GM21390 (cell line): Measurements from ENCODE around the gene PCSK5.
"Not testable (repeated sequence)": the region's sequence is repeated elsewhere in the genome, so short reads cannot be mapped to it uniquely, and the experiment has no call there.

ENCODE experiments used
- ATAC-seq: cut with Tn5 transposase; IDR thresholded peaks from one replicate; pipeline ENCODE4 v1.9.1; 2021; ENCODE audit not compliant: unreplicated experiment

The PCSK5 gene

GRCh38 chr9:76296561-76297310 is 406.3 kb downstream of the PCSK5 start:
- no peak for ATAC-seq

GRCh38 chr9:76297721-76298239 is 407.3 kb downstream of the PCSK5 start:
- no peak for ATAC-seq

DNA sequence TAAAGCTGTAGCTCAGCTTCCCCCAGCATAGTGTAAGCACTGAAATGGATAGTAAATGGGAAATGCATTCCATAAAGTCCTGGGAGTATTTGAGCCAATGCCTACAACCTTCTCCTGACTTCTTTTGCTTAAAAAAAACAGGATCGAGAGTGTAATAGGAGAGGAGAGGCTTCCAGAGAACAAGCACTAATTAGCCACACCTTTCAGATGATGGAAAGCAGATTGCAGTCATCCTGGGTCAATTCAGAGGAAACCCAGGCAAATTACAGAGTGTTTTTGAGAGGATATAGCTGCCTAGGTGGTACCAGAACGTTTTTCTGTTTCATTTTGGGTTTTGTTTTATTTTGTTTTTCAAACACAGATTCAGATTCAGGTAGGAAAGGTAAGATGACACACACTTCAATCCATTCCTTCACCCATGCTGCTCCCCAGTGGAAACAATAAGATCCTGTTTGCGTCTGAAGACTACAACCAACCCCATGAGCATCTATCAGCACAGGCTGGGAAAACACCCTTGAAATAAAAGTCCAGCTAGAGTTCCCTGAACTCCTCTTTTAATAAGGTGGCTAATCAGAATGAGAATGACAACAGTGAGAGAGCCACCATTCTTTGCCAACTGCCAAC is 408.2 kb downstream of the PCSK5 start:
- no peak for ATAC-seq

DNA sequence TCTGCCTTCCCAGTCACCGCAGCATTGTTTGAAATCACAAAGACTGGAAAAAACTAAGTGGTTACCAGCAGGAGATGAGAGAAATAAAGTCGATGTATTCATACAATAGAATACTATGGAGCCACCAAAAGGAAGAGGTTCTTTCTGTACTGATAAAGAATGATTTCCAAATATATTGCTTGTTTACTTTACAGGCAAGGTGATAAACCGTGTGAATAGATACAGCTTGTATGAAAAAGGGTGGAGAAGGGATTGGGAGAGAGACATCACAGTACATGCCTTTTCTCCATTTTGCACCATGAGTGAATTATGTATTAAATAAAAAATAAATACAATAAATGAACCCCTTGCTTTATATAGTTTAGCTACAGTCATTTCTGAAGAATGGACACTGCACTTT is 412.1 kb downstream of the PCSK5 start:
- no peak for ATAC-seq

DNA sequence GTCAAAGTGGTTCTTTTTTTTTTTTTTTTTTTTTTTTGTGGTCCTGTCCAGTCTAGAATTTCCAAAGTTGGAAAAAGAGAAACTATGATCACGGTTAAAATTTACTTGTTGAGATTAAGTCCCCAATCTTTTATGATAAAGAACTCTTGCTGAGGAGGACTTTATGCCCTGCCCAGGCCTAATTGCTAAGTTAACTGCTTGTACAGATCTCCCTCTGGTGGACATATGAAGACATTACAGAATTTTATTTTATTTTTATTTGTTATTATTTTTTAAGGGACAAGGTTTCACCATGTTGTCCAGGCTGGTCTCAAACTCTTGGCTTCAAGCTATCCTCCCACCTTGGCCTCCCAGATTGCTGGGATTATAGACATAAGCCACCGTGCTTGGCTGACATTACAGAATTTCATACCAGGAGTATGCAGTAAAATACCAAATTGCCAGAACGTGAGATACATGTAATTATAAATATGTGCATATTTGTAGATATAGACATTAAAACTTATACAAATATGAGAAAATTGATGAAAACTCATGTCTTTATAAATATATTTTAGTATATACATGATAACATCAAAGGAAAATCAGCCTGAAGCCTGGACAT is 412.6 kb downstream of the PCSK5 start:
- peak; percentile 69 for ATAC-seq

- ATAC-seq: not testable (repeated sequence)
These were observed 416.6 kb downstream of the PCSK5 start for GRCh38 chr9:76307047-76307446.

GRCh38 chr9:76310577-76310976 is 420.1 kb downstream of the PCSK5 start:
- no peak for ATAC-seq

- ATAC-seq: no peak
These were observed 420.5 kb downstream of the PCSK5 start for GRCh38 chr9:76310991-76311390.

GRCh38 chr9:76311537-76311936 is 421.1 kb downstream of the PCSK5 start:
- no peak for ATAC-seq

- no peak for ATAC-seq
These were observed 423.3 kb downstream of the PCSK5 start for GRCh38 chr9:76313771-76314170.

DNA sequence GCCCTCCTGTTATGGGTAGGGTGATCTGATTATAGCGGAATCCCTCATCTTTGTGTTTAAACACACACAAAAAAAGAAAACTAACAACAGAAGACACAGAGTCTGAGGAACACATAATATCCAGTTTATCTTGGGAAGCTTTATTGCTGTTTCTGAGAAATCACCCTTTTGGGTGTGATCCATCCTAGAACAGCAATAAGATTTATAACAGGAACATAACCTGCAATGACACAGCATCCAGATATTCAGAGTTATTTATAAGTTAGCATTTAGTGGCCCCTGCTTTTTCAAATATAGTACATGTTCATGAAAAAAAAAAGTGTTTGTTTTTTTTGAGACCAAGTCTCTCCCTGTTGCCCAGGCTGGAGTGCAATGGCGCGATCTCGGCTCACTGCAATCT is 423.8 kb downstream of the PCSK5 start:
- ATAC-seq: no peak

- ATAC-seq: no peak
These were observed 425.6 kb downstream of the PCSK5 start for GRCh38 chr9:76316069-76316468.

GRCh38 chr9:76319466-76319865 is 429.0 kb downstream of the PCSK5 start:
- ATAC-seq: not testable (repeated sequence)

DNA sequence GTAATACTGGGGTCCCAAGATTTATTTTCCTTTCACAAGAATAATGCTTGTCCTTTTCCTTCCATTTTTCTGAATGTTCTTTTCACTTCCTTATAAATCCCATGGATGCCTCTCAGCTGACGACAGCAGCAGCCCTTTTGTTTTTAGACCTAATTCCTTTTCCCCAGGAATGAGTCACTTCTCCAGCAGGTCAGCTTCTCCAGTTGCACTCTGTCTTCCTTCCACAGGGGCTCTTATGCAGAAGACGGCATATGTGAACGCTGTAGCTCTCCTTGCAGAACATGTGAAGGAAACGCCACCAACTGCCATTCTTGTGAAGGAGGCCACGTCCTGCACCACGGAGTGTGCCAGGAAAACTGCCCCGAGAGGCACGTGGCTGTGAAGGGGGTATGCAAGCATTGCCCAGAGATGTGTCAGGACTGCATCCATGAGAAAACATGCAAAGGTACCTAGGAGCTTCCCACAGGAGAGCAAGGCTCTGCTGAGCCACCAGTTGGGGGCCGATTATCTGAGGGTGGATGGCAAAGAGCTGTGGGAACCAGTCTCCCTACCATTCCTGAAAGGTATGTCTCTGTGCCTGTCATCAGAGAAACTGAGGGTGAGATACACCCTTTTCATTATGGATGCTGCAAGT is 430.8 kb downstream of the PCSK5 start:
- ATAC-seq: no peak

DNA sequence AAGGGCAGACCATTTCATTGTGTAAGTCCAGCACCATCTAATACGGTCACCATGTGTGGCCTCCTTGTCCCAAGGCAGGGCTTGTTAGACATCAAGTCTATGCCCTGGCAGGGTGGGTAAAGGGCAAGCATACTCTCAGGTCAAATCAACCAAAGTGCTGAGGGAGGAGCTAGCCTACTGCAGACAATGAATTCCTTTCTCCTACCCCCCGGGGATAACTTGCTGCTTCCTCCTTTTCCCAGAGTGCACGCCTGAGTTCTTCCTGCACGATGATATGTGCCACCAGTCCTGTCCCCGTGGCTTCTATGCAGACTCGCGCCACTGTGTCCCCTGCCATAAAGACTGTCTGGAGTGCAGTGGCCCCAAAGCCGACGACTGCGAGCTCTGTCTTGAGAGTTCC is 432.3 kb downstream of the PCSK5 start:
- no peak for ATAC-seq

DNA sequence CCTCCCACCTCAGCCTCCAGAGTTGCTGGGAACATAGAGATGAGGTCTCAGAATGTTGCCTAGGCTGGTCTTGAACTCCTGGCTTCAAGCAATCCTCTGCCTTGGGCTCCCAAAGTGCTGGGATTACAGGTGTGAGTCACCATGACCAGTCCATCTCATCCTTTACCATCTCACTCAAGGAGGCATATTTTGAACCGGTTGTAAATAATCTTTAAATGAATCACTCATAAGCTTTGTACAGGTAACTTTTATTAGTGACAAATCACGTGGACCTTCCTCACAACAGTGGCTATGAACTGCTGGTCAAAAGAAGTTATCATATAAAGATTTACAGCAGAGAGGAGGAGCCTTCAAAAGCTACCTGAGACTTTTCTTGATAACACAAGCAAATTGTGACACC is 433.0 kb downstream of the PCSK5 start:
- ATAC-seq: no peak

GRCh38 chr9:76324030-76324429 is 433.6 kb downstream of the PCSK5 start:
- ATAC-seq: not testable (repeated sequence)

DNA sequence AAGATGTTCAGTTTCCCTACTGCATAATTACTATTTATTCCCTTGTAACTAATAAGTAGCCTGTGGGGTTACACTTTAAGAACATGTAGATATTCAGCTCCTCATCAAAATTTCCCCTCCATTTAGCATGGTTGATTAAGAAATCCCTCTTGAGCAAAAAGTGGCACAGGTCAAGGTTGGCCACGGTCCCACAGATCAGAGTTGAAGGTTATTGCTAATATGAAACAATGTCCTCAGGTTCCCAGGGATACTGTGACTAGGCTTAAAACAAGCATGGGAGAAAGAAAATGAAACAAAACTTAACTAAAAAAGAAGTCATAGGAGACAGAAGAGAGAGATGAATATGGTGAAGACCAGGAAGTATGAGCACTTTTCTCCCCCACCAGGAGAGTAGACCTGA is 439.6 kb downstream of the PCSK5 start:
- ATAC-seq: no peak

GRCh38 chr9:76333388-76333787 is 442.9 kb downstream of the PCSK5 start:
- no peak for ATAC-seq

DNA sequence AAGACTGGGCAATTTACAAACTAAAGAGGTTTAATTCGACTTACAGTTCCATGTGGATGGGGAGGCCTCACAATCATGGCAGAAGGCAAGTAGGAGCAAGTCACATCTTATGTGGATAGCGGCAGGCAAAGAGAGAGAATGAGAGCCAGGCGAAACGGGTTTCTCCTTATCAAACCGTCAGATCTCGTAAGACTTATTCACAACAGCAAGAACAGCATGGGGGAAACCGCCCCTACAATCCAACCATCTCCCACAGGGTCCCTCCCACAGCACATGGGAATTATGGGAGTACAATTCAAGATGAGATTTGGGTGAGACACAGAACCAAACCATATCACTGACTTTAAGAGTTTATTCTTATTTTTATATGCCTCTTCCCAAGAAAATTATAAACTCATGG is 443.5 kb downstream of the PCSK5 start:
- ATAC-seq: no peak

DNA sequence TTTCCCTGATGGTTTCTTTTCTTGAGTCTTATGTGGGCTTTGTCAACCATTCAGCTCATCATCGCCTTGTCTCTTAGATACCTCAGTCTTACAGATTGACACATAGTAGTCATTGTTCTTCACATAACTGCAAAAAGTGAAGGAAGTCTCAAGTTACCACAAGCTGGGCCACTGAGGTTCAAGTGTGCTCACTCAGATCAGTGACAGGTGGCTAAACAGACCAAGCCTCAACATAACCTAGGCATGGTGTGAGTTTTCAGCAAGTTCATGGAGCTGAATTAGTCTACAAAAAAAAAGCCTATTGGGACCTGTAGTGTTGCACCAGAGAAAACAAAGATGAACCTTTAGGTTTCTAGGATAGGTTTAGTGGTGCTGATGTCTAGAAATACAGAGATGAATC is 445.6 kb downstream of the PCSK5 start:
- no peak for ATAC-seq

DNA sequence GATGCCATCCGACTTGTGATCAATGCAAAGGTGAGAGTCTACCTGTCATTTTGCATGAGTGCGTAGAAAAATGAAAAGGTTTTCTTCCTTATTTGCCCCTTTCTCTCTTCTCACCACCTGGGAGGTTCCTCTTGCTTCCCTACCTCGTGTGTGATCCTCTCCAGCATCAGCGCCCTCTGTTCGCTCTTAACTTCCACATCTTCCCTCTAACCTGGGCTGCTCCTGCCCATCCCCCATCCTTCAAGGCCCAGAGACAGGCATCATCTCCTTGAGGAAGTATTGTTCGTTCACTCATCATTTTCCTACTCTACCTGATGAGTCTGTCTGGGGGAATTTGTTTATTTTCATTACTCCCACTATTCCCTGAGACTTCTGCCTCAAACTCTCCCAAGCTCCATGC is 447.9 kb downstream of the PCSK5 start:
- ATAC-seq: no peak
